ENCODE data around the gene LSAMP. TPM values are rescaled to one million over a fixed set of nuclear protein-coding genes. Genes with fewer than 3 reads are reported as not detected.

The LSAMP gene
- total RNA-seq, 1 experiment from 2014 or later = not detected

GRCh38 chr3:116354382-116354781 is 90.9 kb downstream of the LSAMP start:
- Mint-ChIP-seq H3K27me3 (ENCODE audit: insufficient read depth, unreplicated experiment) (peaks cover 41% of the 10 kb centered on the region), H3K27ac (ENCODE audit: low read depth, unreplicated experiment) (no peak overlapping the region), H3K36me3 (ENCODE audit: insufficient read depth, unreplicated experiment) (no peaks in the 10 kb centered on the region), H3K9me3 (ENCODE audit: unreplicated experiment) (no peaks in the 10 kb centered on the region), H3K4me3 (ENCODE audit: unreplicated experiment) (no peak overlapping the region), H3K4me1 (ENCODE audit: insufficient read depth, unreplicated experiment) (no peaks in the 10 kb centered on the region)
- CTCF ChIA-PET = no interaction called here
- BruUV-seq (replicated peaks) = no TSS peak
- intact Hi-C loops (cut with micrococcal nuclease) = no loop called here
- no peak for TF ChIP-seq CTCF (IDR thresholded peaks at IDR 0.05; ENCODE audit: unreplicated experiment)
- POLR2A ChIA-PET = no interaction called here
- no peak for DNase-seq (ENCODE audit: unreplicated experiment)

GRCh38 chr3:116350119-116350733 is 95.1 kb downstream of the LSAMP start:
- BruUV-seq (replicated peaks) = no TSS peak
- POLR2A ChIA-PET = no interaction called here
- intact Hi-C loops (cut with micrococcal nuclease) = no loop called here

GRCh38 chr3:116348216-116348615 is 97.1 kb downstream of the LSAMP start:
- H3K27ac Mint-ChIP-seq (ENCODE audit: low read depth, unreplicated experiment) = no peak overlapping the region
- ChIA-PET POLR2A (no interaction called here), CTCF (interaction anchor here (0.7 kb wide), 1 partner anchor 259 kb away, joined by 3 read pairs; no protein-coding TSS in a partner anchor)
- DNase-seq (ENCODE audit: unreplicated experiment) = no peak
- intact Hi-C loops (cut with micrococcal nuclease) = no loop called here
- H3K36me3 Mint-ChIP-seq (ENCODE audit: insufficient read depth, unreplicated experiment) = no peaks in the 10 kb centered on the region
- no peak for TF ChIP-seq CTCF (IDR thresholded peaks at IDR 0.05; ENCODE audit: unreplicated experiment)
- no TSS peak for BruUV-seq (replicated peaks)
- H3K4me1 Mint-ChIP-seq (ENCODE audit: insufficient read depth, unreplicated experiment) = no peaks in the 10 kb centered on the region
- no peaks in the 10 kb centered on the region for H3K9me3 Mint-ChIP-seq (ENCODE audit: unreplicated experiment)
- H3K27me3 Mint-ChIP-seq (ENCODE audit: insufficient read depth, unreplicated experiment) = peaks cover 98% of the 10 kb centered on the region
- H3K4me3 Mint-ChIP-seq (ENCODE audit: unreplicated experiment) = no peak overlapping the region

More at GRCh38 chr3:116350119-116350733, 95.1 kb downstream of the LSAMP start:
- no peak for DNase-seq (ENCODE audit: unreplicated experiment)
- Mint-ChIP-seq H3K36me3 (ENCODE audit: insufficient read depth, unreplicated experiment) (no peaks in the 10 kb centered on the region), H3K9me3 (ENCODE audit: unreplicated experiment) (no peaks in the 10 kb centered on the region), H3K4me3 (ENCODE audit: unreplicated experiment) (no peak overlapping the region), H3K27ac (ENCODE audit: low read depth, unreplicated experiment) (no peak overlapping the region), H3K27me3 (ENCODE audit: insufficient read depth, unreplicated experiment) (peaks cover 80% of the 10 kb centered on the region), H3K4me1 (ENCODE audit: insufficient read depth, unreplicated experiment) (no peaks in the 10 kb centered on the region)
- CTCF ChIA-PET = no interaction called here
- TF ChIP-seq CTCF (IDR thresholded peaks at IDR 0.05; ENCODE audit: unreplicated experiment) = no peak

- Mint-ChIP-seq H3K9me3 (ENCODE audit: unreplicated experiment) (no peaks in the 10 kb centered on the region), H3K27me3 (ENCODE audit: insufficient read depth, unreplicated experiment) (peaks cover 93% of the 10 kb centered on the region), H3K4me3 (ENCODE audit: unreplicated experiment) (no peak overlapping the region), H3K27ac (ENCODE audit: low read depth, unreplicated experiment) (no peak overlapping the region), H3K36me3 (ENCODE audit: insufficient read depth, unreplicated experiment) (no peaks in the 10 kb centered on the region), H3K4me1 (ENCODE audit: insufficient read depth, unreplicated experiment) (no peaks in the 10 kb centered on the region)
- intact Hi-C loops (cut with micrococcal nuclease) = no loop called here
- no TSS peak for BruUV-seq (replicated peaks)
- DNase-seq (ENCODE audit: unreplicated experiment) = no peak
- TF ChIP-seq CTCF (IDR thresholded peaks at IDR 0.05; ENCODE audit: unreplicated experiment) = no peak
- CTCF ChIA-PET = no interaction called here
- POLR2A ChIA-PET = no interaction called here
Measured at GRCh38 chr3:116342499-116342898, 102.8 kb downstream of the LSAMP start.

Data from MCF 10A (cell line).